Measurements from ENCODE around the gene ANKRD11. TPM values are rescaled to one million over a fixed set of nuclear protein-coding genes. Genes with fewer than 3 reads are reported as not detected.
"Not testable (repeated sequence)": the region's sequence is repeated elsewhere in the genome, so short reads cannot be mapped to it uniquely, and the experiment has no call there.

ANKRD11 gene
- total RNA-seq, 1 donor from 2014 or later = 154 TPM

DNA sequence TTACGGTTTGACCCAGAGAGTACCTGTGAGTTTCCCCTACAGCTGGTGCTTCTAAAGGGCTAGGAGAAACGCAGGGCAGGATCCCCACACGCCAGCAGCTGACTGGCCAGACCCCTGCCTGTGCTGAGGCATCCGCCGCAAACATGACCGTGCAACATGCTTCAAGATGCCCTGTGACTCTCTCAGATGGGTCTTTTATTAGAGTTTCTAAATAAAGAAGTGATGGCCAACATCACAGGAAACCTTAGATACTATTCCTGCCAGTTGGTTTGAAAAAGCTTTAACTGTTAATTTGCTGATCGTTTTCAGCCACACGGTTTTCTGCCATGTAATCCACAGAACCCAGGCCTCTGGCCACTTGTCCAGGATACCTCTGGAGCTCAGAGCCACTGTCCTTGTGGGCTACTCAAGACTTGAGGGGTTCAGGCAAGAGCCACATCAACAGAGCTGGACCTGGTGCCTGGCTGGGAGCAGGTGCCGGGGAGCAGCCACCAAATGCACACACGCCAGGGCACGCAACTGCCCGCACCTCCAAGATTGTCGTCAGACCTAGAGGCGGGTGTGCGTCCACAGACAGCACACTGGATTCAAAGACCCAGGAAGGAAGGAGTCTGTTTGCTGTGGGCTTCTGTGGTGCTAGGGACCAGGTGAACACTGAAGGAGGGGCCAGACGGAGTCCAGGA, 154.4 kb downstream of the ANKRD11 start:
- intact Hi-C loops (cut with micrococcal nuclease) = loop anchor here (10.0 kb wide), 1 partner anchor 49 kb away; no protein-coding TSS in a partner anchor

DNA sequence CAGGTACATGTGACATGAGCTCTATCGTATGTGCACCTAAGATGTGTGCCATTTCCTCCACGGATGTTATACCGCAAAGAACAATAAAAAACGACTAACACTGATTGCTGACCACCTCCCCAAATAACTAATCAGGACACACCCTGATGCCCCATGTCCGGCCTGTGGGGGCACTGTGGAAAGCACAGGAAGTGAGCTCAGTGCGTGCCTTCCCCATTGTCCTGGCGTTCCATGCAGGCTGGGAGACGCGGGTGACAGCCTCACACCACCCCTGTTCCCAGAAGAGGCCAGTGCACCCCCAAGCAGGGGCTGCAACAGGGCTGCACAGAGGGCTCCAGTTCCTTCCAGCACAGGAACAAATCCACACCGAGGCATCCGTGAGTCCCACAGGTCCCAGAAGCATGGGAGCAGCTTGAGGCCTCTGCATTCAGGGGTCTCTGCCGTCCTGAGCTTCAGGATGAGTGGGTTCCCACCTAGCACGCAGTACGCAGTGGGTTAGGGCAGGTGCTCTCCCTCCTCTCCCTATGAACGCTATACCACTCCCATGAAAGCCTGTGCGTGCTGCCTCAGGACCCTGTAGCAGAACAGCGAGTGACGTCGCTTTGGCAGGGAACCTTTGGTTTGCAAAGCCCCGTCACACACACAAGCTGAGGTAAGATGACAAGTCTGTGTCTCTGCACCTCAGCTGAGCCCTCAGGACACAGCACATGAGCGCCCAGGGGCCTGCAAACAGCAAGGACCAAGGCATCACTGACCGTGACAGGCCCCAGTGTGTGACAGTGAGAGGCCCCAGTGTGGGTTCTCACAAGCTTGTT, 155.2 kb downstream of the ANKRD11 start:
- intact Hi-C loops (cut with micrococcal nuclease) = loop anchor here (5.0 to 10.0 kb wide), 2 partner anchors 50 to 152 kb away; no protein-coding TSS in a partner anchor

DNA sequence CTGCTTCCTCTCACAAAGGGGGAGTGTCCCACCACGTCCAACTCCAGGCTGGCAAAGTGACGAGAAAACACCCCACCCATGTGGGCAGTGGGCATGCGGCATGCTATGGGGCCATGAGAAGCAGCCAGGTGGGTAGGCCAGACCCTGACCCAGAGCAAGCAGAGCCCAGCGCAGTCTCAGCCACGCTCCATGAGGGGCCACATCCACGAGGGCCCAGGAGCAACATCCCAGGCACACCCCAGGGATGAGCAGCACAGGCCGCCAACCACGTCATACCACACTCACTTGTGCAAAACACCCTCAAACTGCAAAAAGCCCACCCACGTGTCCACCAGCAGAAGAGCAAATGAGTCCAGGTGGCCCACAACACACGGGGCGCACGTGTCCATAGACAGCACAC, 155.9 kb downstream of the ANKRD11 start:
- intact Hi-C loops (cut with micrococcal nuclease) = loop anchor here (5.0 to 10.0 kb wide), 2 partner anchors 50 to 153 kb away; no protein-coding TSS in a partner anchor

DNA sequence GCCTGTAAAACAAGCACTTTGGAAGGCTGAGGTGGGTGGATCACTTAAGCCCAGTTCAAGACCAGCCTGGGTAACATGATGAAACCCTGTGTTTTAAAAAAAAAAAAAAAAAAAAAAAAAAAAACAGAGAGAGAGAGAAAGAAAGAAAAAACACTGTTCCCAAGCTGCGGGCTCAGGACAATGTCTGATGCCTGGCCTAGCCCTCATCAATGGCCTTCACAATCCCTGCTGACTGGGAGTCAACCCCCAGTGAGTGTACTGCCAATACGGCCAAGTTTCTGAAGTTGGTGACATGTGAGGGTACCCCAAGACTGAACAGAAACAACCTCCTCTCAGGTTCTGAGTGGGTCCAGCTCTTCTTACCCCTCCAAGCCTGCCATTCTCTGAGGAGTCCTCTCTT, 156.3 kb downstream of the ANKRD11 start:
- intact Hi-C loops (cut with micrococcal nuclease) = loop anchor here (5.0 to 10.0 kb wide), 2 partner anchors 51 to 153 kb away; no protein-coding TSS in a partner anchor

DNA sequence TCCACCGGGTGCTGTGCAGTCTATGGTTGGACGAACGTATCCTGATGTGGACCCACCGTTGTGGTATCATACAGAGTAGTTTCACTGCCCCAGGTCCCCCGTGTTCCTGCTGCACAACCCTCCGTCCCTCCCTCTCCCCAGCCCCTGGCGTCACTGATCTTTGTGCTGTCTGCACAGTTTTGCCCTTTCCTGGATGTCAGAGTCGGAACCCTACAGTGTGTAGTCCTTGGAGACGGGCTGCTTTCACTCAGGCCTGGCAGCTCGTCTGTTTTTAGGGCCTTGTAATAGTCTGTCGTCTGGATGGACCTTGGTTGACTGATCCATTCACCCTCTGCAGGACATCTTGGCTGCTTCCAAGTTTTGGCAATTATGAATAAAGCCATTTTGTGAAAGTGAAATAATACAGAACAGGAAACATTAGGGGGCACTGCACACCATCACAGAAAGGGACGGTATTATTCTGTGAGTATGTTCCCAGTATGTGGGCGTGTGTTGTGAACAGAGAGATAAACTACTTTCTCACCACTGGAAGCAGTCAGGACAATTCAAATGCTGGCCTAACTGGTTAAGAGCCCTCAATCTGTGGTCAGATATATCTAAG, 156.9 kb downstream of the ANKRD11 start:
- intact Hi-C loops (cut with micrococcal nuclease) = loop anchor here (1.0 to 10.0 kb wide), 4 partner anchors 51 to 224 kb away; no protein-coding TSS in a partner anchor

DNA sequence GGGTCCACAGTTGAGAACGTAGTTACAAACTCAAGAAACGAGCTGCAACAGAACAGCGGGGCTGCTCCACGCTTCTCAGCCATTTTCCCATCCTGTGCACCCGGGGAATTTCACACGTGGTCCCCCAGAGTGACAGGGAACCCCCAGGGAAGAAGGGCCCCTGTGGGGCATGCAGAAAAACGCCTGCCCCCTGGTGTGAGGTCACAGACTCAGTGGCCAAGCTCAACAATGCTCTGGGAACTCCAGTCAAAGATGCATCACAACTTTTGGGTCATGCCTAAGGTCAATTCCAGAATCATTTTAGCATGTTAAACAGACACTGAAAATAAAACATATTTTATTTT, 157.5 kb downstream of the ANKRD11 start:
- intact Hi-C loops (cut with micrococcal nuclease) = loop anchor here (1.0 to 10.0 kb wide), 4 partner anchors 52 to 224 kb away; no protein-coding TSS in a partner anchor

DNA sequence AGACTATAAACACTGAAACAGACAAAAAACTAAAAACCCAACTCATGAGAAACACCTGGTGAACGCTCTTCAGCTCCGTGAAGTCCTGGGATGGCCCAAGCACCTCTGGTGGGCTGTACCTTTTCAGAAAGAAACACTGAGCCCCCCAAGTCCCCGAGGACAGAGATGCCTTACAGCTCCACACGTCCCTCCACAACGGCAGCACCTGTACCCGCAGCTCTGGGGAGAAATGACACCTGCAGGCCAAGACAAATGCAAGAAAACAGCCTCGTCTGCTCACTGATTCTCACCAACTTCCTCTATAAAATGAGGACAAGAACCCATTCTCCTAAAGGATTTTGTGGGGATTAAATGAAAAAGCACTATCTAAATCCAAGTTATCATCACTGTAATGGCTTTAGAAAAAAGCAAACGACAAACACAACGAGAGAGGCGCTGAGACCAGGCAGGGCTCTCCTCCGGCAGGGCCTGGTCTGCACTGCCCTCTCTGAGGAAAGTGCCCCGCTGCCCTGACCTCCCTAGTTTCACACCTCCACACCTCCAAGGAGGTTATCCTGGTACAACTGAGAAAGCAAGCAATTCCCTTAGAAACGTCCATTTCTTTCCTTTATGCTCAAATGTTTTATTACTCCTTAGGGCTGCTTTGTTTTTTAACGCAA, 158.0 kb downstream of the ANKRD11 start:
- intact Hi-C loops (cut with micrococcal nuclease) = loop anchor here (5.0 to 10.0 kb wide), 2 partner anchors 52 to 155 kb away; no protein-coding TSS in a partner anchor

DNA sequence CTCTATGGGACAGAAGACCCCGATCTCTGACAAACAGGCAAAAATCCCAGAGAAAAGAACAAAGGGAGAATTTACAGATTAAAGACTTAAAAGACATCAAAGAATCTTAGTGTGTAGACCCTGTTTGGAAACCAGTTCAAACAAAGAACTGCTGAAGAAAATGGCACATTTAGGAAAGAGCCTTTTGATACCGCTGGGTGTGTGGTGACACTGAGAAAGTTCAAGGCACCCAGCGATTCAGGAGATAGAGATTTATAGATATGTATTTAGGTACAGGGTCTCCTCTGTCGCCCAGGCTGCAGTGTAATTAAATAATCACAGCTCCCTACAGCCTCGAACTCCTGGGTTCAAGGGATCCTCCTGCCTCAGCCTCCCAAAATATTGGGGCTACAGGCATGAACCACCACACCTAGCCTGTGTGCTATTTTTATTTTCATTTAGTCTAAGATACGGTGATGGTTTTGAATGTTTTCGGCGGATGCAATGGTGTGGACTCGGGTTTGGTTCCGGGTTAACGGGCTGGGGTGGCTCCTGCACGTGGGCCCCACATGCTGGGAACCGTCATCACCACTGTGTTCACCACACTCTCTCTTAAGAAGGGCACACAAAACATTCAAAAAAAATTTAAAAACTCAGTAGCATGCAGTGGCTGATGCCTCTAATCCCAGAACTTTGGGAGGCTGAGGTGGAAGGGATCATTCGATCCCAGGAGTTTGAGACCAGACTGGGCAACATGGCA, 158.8 kb downstream of the ANKRD11 start:
- intact Hi-C loops (cut with micrococcal nuclease) = loop anchor here (5.0 to 10.0 kb wide), 2 partner anchors 53 to 156 kb away; no protein-coding TSS in a partner anchor

DNA sequence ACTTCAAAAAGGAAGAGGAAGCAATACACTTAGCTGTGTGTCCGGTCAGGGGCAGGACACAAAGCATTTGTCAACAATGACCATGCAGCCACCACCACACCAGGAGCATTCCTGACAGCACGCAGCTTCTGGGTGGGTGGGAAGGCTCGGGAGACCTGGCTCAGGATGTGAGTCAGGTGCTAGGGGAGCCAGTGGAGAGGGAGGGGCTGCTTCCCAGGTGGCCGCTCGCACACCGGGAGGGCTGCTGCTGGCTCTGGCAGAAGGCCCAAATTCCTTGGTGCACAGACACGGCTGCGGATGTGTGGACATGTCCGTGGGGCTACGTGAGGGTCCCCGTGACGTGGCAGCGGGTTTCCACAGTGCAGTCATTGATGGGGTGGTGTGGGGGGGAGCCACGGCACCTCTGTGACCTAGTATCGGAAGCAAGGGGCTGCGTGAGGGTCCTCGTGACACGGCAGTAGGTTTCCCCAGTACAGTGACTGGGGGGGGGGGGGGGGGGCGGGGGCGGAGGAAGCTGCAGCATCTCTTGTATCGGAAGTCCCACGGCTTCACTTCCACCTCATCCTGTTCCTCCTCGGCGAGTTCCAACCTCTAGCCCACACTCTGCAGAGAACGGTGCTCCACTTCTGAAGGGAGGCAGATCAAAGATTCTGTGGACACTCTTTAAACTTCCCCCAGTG, 160.0 kb downstream of the ANKRD11 start:
- intact Hi-C loops (cut with micrococcal nuclease) = loop anchor here (5.0 to 10.0 kb wide), 2 partner anchors 54 to 157 kb away; no protein-coding TSS in a partner anchor

DNA sequence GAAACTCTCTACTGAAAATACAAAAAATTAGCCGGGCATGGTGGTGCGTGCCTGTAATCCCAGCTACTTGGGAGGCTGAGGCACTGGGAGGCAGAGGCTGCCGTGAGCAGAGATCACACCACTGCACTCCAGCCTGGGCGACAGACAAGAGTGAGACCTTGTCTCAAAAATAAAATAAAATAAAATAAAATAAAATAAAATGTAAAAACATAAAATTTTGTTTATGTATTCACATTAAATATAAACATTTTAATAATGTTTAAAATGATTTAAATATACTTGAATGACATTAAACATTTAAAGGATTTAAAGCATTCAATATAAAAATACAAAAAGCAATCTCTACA, 160.6 kb downstream of the ANKRD11 start:
- intact Hi-C loops (cut with micrococcal nuclease) = loop anchor here (5.0 to 10.0 kb wide), 2 partner anchors 55 to 157 kb away; no protein-coding TSS in a partner anchor

DNA sequence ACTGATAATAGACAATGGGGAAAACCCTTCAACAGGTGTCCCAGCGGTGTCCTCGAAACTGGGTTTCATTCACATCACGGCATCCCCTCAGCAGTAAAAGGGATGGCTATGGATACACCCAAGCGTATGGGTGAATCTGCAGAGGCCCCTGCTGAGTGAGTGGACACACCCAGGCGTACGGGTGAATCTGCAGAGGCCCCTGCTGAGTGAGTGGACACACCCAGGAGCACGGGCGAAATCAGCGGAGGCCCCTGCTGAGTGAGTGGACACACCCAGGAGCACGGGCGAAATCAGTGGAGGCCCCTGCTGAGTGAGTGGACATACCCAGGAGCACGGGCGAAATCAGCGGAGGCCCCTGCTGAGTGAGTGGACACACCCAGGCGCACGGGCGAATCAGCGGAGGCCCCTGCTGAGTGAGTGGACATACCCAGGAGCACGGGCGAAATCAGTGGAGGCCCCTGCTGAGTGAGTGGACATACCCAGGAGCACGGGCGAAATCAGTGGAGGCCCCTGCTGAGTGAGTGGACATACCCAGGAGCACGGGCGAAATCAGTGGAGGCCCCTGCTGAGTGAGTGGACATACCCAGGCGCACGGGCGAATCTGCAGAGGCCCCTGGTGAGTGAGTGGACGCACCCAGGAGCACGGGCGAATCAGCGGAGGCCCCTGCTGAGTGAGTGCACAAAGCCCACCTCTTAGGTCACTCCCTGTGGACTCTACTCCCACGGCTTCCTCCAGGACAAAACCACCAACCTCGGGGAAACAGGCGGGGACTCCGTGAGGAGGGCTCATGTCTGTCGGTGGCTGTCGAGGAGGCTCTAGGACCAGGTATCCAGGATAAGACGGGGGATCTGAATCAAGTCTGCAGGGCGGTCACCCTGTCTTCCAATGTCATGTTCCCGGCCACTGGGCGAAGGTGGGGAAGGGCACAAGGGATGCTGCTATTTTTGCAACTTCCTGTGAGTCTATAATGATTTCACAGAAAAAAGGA, 161.7 kb downstream of the ANKRD11 start:
- intact Hi-C loops (cut with micrococcal nuclease) = not testable (repeated sequence)

DNA sequence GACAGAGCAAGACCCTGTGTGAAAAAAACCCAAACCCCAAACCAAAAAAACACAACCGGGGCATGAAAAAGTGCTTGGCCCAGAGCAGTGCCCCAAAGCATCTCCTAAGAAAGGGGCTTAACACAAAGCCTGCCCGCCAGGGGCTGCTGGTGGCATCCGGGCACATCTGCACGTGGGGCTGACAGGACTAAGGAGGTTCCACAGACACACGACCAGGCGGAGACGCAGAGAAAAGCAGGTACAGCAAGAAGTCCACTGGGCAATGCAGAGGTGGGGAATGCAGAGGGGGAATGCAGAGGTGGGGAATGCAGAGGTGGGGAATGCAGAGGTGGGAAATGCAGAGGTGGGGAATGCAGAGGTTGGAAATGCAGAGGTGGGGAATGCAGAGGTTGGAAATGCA, 163.6 kb downstream of the ANKRD11 start:
- intact Hi-C loops (cut with micrococcal nuclease) = no loop called here

DNA sequence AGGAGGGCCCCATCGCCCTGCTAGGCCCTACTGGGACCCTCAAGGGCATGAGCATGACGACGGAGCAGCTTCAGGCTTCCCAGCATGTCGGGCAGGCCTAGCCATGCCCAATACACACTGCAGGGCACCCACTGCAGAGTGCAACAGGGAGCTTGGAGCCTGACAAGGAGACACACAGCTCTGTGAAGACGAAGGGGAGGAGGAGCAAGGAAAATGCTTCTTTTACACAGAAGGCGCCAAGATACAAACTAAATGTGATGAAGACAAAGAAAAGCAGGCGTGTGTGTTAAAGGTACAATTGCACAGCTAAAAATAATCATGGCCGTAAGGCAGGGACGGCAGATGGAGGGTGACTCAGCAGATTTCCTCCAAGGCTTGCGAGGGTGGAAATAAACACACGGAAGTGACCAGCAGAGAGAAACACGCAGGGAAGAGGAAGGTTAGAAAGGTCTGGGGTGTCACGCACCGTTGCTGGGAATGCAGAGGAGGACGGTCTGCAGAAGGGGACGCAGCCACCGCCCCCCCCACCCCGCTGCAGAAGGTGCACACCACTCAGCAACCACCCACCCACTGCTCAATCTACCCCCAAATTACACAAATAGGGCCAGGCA, 164.4 kb downstream of the ANKRD11 start:
- intact Hi-C loops (cut with micrococcal nuclease) = no loop called here

DNA sequence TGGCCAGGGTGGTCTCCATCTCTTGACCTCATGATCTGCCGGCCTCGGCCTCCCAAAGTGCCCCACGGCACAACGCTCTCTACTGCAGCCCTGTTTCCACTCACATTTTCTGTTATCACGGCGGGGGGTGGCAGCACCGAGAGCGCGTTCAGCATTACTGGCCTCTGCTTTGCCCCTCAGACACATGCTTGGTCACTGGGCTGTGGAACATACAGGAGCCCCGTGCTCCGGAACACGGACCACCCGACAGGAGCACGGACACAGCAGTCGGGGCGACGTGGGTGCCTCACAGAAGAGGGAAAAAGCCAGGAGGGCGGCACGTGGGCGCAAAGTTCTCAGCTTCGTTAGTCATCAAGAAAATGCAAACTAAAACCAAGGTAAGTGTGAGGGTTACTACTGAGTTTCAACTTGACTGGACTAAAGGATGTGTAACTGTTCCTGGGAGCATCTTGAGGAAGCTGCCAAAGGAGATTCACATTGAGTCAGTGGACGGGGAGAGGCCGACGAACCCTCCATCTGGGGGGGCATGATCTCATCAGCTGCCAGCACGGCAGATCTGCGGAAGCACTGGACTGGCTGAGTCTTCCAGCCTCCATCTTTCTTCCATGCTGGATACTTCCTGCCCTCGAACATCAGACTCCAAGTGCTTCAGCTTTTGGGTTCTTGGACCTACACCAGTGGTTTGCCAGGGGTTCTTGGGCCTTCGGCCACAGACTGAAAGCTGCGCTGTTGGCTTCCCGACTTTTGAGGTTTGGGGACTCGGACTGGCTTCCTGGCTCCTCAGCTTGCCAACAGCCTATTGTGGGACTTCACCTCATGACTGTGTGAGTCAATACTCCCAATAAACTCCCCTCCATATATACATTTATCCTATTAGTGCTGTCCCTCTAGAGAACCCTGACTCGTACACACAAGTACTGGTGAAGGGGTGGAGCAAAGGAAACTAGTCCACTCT, 166.0 kb downstream of the ANKRD11 start:
- intact Hi-C loops (cut with micrococcal nuclease) = no loop called here

DNA sequence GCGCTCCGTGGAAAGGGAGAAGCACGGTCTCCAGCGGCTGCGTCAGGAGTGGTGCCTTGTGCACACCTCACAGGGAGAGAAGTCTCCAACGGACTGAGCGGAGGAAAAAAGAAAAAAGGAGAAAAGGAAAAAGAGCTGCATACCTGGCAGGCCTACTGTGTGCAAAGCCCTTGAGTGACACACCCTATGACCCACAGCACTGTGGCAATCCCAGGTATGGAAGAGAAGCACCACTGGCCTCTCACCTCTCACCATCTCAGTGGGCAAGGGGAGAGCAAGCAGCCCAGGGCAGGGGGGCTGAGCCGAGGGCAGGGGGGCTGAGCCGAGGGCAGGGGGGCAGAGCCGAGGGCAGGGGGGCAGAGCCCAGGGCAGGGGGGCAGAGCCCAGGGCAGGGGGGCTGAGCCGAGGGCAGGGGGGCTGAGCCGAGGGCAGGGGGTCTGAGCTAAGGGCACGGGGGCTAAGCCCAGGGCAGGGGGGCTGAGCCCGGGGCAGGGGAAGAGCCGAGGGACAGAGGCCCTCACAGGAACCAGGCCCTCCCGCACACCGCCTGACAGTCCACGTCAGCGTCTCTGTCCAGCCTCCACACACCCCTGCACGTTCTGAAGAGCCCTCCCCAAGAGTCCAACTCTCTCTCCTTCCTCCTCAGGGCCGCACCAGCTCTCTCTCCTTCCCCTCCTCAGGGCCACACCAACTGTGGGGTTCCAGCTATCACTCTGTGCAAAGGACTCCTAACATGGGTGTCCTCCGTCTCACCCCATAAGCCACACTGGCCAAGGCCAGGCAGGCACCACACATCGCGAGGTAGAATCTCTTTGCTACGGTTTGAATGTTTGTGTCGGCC, 167.0 kb downstream of the ANKRD11 start:
- intact Hi-C loops (cut with micrococcal nuclease) = no loop called here
